Activated naive CD4-positive, alpha-beta T cell treated with anti-CD3 and anti-CD28 coated beads, Interleukin-2, amount 50 U/mL, for 24 hours (primary cell): ENCODE data around the gene CDH23.

Source experiments
- H3K27ac Mint-ChIP-seq: one replicate; pipeline ENCODE4 v1.8.0; 2021; ENCODE audit warnings: mild to moderate bottlenecking, mixed read lengths
- H3K27me3 Mint-ChIP-seq: one replicate; pipeline ENCODE4 v1.8.0; 2021; ENCODE audit warnings: mixed read lengths
- H3K36me3 Mint-ChIP-seq: one replicate; pipeline ENCODE4 v1.8.0; 2021; ENCODE audit warnings: mixed read lengths
- H3K4me1 Mint-ChIP-seq: one replicate; pipeline ENCODE4 v1.8.0; 2021; ENCODE audit warnings: mixed read lengths
- H3K4me3 Mint-ChIP-seq: one replicate; pipeline ENCODE4 v1.8.0; 2021; ENCODE audit warnings: mild to moderate bottlenecking, mixed read lengths
- H3K9me3 Mint-ChIP-seq: one replicate; pipeline ENCODE4 v1.8.0; 2021; ENCODE audit warnings: mixed read lengths

CDH23 gene

DNA sequence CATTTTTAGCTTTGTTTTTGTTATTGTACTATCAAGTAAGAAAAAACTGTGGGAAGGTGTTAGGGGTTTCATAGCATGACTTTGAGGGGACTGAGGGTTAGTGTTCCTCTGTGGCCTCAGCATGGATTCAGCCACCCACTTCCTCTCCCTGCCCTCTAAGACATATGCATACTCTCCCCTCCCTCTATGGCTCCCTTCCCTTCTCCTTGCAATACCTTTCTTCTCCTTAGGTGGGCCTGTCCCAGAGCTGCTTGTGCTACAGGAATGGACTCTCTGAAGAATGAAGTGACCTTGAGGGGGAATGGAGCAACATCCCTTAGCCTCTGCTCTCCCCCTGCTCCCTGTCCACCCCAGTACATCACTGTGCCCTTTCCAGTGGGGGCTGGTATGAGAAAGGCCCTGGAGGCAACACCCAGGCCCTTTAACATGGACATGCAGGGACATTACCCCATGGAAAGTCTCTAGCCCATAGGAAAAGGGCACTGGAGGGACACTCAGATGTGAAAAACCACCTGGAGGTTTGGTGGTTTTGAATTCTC lies 22.4 kb downstream of the CDH23 start:
- Mint-ChIP-seq H3K27ac (no peak overlapping the region), H3K27me3 (peaks cover 5% of the 10 kb centered on the region), H3K9me3 (no peaks in the 10 kb centered on the region)

DNA sequence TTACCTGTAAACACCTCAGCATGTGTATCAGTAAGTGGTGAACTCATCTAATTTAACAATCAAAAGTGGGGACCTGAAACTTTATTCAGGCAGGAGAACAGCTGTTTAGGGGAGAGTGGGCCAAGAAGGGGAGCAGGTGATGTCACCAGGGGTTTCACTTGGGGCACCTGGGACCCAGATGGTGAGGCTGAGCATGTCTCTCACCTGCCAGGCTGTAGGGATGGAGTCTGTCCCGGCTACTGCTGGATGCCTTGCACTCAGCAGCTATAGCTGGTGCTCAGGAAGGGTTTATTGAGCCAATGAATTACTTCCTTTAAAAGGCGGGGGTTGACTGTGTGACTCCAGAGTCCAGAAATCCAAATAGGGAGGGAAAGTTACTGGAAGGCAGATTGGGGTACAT lies 23.0 kb downstream of the CDH23 start:
- no peak overlapping the region for H3K4me3 Mint-ChIP-seq
- H3K27ac Mint-ChIP-seq: no peak overlapping the region
- no peaks in the 10 kb centered on the region for H3K9me3 Mint-ChIP-seq

More for the DNA sequence above, 22.4 kb downstream of the CDH23 start:
- Mint-ChIP-seq H3K36me3 (no peaks in the 10 kb centered on the region), H3K4me3 (no peak overlapping the region), H3K4me1 (no peaks in the 10 kb centered on the region)

DNA sequence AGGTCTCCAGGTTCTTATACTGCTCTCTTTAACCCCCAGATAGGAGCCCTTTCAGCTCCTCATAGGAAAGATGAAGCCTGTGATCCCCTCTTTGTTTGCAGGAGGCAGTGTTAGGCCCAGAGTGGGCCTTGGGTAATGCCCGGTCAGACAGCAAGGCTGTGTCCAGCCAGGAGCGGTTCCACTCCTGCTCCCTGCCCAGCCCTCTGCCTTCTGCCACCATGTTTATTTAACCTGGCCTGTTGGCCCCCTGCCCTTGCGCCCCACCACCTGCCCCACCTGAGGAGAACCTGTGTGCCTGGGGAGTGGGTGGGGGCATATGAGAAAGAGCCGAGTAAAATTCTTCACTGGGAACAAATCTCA lies 24.3 kb downstream of the CDH23 start:
- no peak overlapping the region for H3K4me3 Mint-ChIP-seq
- no peaks in the 10 kb centered on the region for H3K9me3 Mint-ChIP-seq
- no peak overlapping the region for H3K27ac Mint-ChIP-seq
- H3K4me1 Mint-ChIP-seq: no peaks in the 10 kb centered on the region
- H3K36me3 Mint-ChIP-seq: no peaks in the 10 kb centered on the region
- peaks cover 3% of the 10 kb centered on the region for H3K27me3 Mint-ChIP-seq

More for the DNA sequence above, 23.0 kb downstream of the CDH23 start:
- peaks cover 4% of the 10 kb centered on the region for H3K27me3 Mint-ChIP-seq
- no peaks in the 10 kb centered on the region for H3K36me3 Mint-ChIP-seq
- no peaks in the 10 kb centered on the region for H3K4me1 Mint-ChIP-seq

DNA sequence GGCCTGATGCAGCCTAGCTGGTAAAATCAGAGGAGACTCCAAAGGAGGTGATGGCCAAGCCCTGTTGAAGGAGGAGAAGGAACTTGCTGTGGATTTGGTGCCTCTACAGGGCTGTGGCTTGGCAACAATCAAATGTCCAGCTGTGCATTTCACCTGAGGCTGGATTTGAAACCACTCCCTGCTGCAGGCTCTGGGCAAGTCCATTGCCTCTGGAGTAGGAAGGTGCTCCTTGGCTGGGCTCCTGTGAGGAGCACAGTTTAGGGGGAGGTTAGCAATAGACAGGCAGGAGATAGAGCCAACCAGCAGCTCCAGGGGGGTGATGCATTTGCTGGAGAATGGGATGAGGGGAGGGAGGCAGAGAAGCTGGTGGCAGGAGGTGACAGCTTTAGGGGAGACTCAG lies 26.5 kb downstream of the CDH23 start:
- Mint-ChIP-seq H3K9me3 (no peaks in the 10 kb centered on the region), H3K4me3 (no peak overlapping the region), H3K27ac (no peak overlapping the region), H3K4me1 (no peaks in the 10 kb centered on the region), H3K36me3 (no peaks in the 10 kb centered on the region), H3K27me3 (no peaks in the 10 kb centered on the region)

DNA sequence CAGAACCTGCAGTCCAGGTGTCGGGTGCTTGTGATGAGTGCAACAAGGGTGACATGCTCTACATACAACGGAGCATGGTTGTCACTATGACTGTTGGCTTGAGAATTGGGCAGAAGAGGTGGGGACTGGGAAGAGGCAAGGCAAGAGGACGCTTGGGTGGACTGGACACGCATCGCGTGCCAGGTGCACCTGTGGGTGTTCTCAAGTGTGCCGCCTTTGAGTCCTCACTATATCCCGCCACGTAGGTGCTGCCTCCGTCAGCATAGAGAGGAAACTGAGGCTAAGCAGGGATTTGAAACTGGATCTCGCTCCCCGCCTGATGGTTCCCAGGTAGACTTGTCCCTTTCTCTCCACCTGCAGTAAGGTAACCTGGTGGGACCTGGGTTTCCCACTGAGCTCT lies 27.2 kb downstream of the CDH23 start:
- H3K9me3 Mint-ChIP-seq: no peaks in the 10 kb centered on the region
- no peaks in the 10 kb centered on the region for H3K27me3 Mint-ChIP-seq
- H3K4me3 Mint-ChIP-seq: no peak overlapping the region
- no peak overlapping the region for H3K27ac Mint-ChIP-seq
- no peaks in the 10 kb centered on the region for H3K36me3 Mint-ChIP-seq
- no peaks in the 10 kb centered on the region for H3K4me1 Mint-ChIP-seq

DNA sequence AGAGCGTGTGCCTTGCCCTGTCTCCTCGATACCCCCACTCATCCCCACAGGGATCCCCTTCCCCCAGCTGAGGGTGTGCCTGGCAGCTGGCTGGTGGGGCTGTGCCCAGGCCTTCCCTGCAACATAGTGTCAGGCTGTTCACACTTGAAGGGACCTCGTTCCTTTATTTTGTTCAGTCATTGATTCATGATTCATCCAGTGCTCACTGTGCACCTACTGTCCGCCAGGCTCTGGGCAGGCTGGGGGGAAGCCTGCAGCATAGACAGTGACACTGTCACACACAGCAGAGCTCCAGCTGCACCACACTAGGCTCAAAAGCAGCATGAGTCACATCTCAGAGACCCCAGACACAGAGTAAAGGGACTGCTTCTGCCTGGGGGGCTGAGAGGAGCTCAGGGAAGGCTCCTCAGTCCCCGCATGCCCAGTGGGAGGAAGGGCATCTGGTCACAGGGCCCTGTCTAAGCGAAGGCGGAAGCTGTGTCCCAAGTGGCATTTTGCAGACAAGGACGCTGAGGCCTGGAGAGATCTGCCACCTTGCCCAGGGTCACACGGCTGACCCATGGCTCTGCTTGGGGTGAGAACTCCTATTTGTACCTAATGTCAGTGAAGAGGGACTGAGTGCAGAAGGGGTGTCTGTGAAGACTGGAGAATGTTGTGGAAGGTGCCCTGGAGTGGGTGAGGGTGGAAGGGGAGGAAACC lies 27.9 kb downstream of the CDH23 start:
- Mint-ChIP-seq H3K4me3 (no peak overlapping the region), H3K27me3 (peaks cover 3% of the 10 kb centered on the region), H3K4me1 (no peaks in the 10 kb centered on the region), H3K9me3 (no peaks in the 10 kb centered on the region), H3K27ac (no peak overlapping the region), H3K36me3 (no peaks in the 10 kb centered on the region)

DNA sequence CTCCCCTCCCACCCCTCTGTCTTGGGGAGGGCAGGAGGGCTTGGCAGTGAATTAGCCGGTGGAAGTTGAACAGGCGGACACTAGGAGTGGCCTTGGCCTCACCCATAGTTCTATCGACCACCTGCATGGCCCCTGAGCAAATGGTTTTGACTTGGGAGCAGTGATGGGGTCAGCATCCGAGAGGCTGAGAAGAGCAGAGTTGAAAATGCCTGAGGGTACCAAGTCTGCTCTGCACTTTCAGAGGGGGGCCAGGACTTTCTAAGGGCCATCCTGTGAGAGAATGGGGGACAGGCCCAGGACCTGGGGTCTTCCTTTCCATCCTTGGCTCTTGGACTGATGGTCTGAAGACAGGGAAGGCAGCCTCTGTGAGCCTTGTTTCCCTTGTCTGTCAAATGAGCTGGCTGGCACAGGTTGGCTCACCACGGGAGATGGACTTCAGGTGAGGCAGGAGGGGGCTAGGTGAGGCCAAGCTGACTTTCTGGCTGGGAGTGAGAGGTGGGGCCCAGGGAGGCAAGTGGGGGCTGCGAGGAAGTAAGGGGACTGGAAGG lies 29.4 kb downstream of the CDH23 start:
- Mint-ChIP-seq H3K36me3 (no peaks in the 10 kb centered on the region), H3K9me3 (no peaks in the 10 kb centered on the region), H3K27me3 (peaks cover 3% of the 10 kb centered on the region), H3K4me1 (no peaks in the 10 kb centered on the region), H3K27ac (no peak overlapping the region), H3K4me3 (no peak overlapping the region)

DNA sequence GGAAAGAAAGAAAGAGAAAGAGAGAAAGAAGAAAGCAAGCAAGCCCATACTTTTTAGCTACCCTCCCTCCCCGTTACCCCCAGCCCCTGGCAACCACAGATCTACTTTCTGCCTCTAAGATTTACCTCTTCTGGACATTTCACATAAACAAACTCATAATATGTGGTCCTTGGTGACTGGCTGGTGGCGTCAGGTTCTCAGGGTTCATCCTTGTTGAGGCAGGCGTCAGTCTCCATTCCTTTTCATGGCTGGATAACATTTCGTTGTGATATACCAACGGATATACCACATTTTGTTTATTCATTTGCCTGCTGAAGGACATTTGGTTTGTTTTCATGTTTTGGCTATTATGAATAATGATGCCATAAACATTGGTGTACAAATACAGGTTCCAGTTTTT lies 30.5 kb downstream of the CDH23 start:
- peaks cover 3% of the 10 kb centered on the region for H3K27me3 Mint-ChIP-seq
- H3K9me3 Mint-ChIP-seq: no peaks in the 10 kb centered on the region
- H3K27ac Mint-ChIP-seq: no peak overlapping the region
- no peaks in the 10 kb centered on the region for H3K36me3 Mint-ChIP-seq
- no peaks in the 10 kb centered on the region for H3K4me1 Mint-ChIP-seq
- no peak overlapping the region for H3K4me3 Mint-ChIP-seq

DNA sequence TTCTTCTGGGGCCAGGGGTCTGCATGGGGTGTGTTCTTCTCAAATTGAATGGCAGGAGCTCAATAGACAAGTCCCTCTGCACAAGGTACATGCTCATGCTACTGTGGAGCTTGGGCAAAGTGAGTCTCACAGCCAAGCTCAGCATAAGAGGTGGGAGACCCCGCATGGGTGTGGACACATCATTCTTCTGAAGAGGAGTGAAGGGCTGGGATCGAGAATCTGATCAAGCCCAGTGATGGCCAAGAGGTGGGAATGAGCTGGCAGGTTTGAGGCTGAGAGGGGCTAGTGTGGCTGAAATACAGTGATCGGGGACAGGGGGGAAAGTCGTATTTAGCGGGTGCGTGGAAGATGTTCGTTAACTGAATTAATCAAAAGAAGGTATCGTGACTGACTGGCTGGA lies 32.6 kb downstream of the CDH23 start:
- H3K4me1 Mint-ChIP-seq: no peaks in the 10 kb centered on the region
- no peaks in the 10 kb centered on the region for H3K9me3 Mint-ChIP-seq
- H3K4me3 Mint-ChIP-seq: no peak overlapping the region
- H3K36me3 Mint-ChIP-seq: no peaks in the 10 kb centered on the region
- H3K27me3 Mint-ChIP-seq: peaks cover 3% of the 10 kb centered on the region
- no peak overlapping the region for H3K27ac Mint-ChIP-seq

DNA sequence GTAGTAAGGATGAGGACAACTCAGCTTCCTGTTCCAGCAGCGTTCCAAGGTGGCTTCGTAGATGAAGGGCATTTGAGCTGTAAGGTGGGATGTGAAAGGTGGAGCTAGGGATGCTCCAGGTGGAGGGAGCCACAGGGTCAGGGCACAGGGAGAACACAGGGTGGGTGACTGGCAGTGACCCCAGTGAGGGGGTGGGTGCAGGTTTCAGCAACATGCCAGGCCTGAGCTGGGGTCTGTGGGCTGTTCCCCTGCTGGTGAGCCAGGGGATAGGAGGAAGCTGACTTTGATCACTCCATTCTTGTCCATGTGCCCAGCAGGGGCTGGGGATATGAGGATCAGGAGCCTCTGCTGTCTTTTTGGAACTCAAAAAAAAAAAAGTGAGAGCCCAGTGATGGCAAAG lies 33.2 kb downstream of the CDH23 start:
- Mint-ChIP-seq H3K27ac (no peak overlapping the region), H3K27me3 (peaks cover 3% of the 10 kb centered on the region), H3K9me3 (no peaks in the 10 kb centered on the region), H3K4me3 (no peak overlapping the region), H3K36me3 (no peaks in the 10 kb centered on the region), H3K4me1 (no peaks in the 10 kb centered on the region)

DNA sequence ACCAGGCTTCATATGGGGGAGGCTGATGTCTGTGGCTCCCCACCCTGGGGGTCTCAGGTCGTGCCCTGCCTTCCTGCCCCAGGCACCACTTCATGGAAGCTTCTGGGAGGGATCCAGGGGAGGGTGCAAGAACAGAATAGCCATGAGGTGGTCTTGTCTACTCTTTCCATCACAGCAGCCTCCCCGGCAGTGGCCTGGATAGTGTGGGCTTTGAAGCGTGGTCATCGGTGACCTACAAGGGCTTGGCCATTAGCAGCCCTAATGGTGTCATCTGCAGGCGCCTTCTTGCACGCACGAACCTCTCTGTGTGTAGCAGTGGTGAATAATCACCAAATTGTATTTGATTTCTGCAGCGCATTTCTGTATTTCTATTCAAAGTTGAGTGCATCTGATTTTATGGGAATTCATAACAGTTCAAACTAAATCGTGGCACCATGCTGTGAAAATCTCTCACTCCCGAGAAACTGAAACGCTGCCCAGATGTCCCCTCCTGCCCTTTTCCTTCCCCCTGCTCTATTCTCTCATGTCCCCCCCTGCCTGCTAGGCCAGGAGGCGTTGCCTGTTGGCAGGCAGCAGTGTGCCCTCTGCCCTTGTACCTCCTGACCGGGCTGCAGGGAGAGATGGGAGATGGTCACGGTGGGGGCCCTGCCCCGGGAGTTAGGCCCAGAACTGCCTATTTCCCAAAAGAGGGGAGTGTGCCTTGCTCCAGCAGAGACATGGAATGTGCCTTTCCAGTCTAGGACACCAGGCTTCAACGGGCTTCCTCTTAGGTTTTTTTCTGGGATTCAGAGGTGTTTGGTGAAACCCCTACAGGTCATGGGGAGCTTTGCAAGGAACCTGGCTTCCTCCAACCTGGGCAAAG lies 34.8 kb downstream of the CDH23 start:
- no peak overlapping the region for H3K27ac Mint-ChIP-seq
- no peak overlapping the region for H3K4me3 Mint-ChIP-seq
- H3K36me3 Mint-ChIP-seq: no peaks in the 10 kb centered on the region
- peaks cover 3% of the 10 kb centered on the region for H3K27me3 Mint-ChIP-seq
- no peaks in the 10 kb centered on the region for H3K4me1 Mint-ChIP-seq
- H3K9me3 Mint-ChIP-seq: no peaks in the 10 kb centered on the region

DNA sequence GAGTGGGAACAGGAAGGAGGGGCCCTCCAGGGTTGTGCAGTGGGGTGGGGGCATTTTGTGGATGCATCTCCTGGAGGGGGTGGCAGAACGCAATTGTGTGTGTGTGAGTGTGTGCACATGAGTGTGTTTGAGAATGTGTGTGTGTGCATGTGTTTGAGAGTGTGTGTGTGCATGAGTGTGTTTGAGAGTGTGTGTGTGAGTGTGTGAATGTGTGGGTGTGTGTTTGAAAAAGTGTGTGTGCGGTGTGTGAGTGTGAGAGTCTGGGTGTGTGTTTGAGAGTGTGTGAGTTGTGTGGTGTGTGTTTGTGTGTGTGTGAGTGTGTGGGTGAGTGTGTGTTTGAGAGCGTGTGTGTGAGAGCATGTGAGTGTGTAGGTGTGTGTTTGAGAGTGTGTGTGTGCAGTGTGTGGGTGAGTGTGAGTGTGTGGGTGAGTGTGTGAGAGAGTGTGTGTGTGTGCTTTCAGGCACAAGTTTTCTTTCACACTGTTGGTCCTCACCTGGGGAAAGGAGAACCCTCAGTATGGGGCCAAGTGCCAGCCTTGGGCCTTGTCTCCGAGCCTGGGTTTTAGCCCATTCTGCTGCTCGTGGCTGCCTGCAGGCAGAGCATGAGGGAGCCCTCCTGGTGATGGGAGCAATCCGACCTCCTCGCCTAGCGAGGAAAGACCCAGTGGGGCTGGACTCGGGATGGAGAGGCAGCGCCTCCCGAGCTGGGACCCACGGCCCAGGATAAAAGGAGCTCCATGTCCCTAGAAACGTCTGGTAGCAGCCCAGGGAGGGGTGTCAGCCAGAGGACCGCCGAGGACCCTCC lies 35.6 kb downstream of the CDH23 start:
- H3K27me3 Mint-ChIP-seq: peaks cover 3% of the 10 kb centered on the region

DNA sequence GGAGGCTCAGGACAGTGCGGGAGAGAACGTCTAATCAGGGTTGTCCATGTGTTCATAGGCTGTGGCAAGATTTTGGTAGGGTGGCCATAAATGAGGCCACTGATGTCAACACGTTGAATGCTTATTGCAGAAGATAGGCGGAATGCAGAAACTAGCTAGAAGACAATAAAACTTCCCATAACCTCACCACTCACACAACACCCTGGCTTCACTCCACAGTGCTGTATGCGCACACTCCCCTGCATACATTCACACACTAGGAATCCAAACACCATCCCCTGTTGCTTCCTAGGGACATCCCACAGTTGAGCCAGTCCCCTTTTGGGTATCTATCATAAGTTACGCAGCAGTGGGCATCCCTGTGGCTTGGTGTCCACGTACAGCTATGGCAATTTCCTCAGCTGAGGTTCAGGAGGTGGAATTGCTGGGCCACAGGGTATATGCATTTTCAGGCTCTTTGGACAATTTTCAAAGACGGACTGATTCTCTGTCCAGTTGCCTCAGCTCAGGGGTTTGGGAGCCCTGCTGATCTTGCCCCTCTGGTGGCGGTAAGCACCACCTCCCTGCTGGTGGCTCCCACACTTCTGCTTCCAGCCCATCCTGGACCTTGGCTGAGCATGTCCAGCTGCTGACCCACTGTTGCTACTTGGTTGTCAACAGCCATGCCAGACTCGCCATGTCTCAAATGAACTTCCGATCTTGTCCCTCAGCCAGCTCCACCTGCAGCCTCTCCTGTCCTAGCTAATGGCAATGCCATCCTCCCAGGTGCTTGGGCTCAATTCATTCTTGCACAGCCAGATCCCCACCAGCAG lies 36.4 kb downstream of the CDH23 start:
- Mint-ChIP-seq H3K27ac (no peak overlapping the region), H3K4me1 (no peaks in the 10 kb centered on the region), H3K9me3 (no peaks in the 10 kb centered on the region), H3K4me3 (no peak overlapping the region), H3K36me3 (no peaks in the 10 kb centered on the region), H3K27me3 (peaks cover 3% of the 10 kb centered on the region)

More for the DNA sequence above, 35.6 kb downstream of the CDH23 start:
- Mint-ChIP-seq H3K4me1 (no peaks in the 10 kb centered on the region), H3K9me3 (no peaks in the 10 kb centered on the region), H3K27ac (no peak overlapping the region), H3K36me3 (no peaks in the 10 kb centered on the region), H3K4me3 (no peak overlapping the region)

DNA sequence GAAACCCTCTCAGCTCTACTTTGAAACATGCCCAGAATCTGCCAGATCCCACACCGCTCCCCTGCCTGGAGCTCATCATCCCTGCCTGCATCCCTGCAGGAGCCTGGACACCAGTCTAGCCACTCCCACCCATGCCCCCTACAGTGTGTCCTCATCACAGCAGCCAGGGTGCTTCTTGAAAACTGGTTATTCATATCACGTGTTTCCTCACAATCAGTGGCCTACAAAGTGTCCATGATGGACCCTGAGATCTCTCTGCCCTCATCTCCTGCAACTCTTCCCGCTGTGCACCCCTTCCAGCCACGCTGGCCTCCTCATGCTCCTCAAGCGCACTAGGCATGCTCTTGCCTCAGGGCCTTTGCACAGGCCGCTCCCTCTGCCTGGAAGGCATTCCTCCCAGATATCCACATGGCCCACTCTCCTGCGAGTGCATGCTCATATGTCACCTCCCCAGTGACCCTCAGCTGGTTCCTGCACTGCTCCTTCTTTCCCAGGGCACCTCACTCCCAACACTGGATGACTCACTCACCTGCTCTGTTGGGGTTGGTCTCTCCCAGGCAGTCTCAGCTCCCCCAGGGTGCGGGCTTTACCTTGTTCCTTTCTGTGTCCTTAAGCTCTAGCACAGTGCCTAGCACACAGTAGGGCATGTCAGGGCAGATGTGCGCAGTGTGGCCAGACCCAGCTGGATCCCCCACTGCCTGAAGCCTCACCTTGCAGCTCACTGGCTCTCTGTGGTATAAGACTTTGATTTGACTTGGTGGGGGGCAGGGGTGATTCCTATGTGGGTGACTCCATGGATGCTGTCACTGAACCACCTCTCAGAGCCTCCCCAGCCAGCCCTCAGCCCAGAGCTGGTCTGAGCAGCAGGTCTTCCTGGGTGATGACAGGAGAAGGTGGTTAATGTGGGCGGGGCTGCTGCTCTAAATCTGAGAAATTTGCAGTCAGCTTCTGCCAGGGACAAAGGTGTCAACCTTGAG lies 37.3 kb downstream of the CDH23 start:
- Mint-ChIP-seq H3K4me3 (no peak overlapping the region), H3K36me3 (no peaks in the 10 kb centered on the region), H3K27ac (no peak overlapping the region), H3K9me3 (no peaks in the 10 kb centered on the region), H3K4me1 (no peaks in the 10 kb centered on the region), H3K27me3 (peaks cover 3% of the 10 kb centered on the region)
